NOMO-1 treated with dmso at 0.1 percent for 144 hours (cell line): ENCODE data around the gene IL13RA1.
"Not testable (repeated sequence)": the region's sequence is repeated elsewhere in the genome, so short reads cannot be mapped to it uniquely, and the experiment has no call there.

ENCODE experiments used
- DNase-seq: peaks from one replicate; lab custom pipeline; 2025; ENCODE audit not compliant: unreplicated experiment; lab: John Stamatoyannopoulos, UW

IL13RA1 gene

GRCh38 chrX:118726887-118727685 is at the start of gene IL13RA1:
Gene IL13RA1 (plus strand): TSS chrX:118727606. CDS start chrX:118727639, 33 bp downstream.
- DNase-seq: peak; percentile 55

- DNase-seq: no peak
Observed at GRCh38 chrX:118679290-118679689, 48.1 kb upstream of the IL13RA1 start.

GRCh38 chrX:118682258-118683014 is 45.0 kb upstream of the IL13RA1 start:
- DNase-seq: no peak

GRCh38 chrX:118685393-118685792 is 42.0 kb upstream of the IL13RA1 start:
- no peak for DNase-seq

GRCh38 chrX:118688935-118689334 is 38.5 kb upstream of the IL13RA1 start:
- DNase-seq: no peak

- no peak for DNase-seq
Observed at GRCh38 chrX:118693843-118694242, 33.6 kb upstream of the IL13RA1 start.

GRCh38 chrX:118694638-118695037 is 32.8 kb upstream of the IL13RA1 start:
- peak; percentile 4 for DNase-seq

- DNase-seq: peak; percentile 80
Observed at GRCh38 chrX:118698516-118699170, 28.8 kb upstream of the IL13RA1 start.

GRCh38 chrX:118702741-118703140 is 24.7 kb upstream of the IL13RA1 start:
- no peak for DNase-seq

- DNase-seq: no peak
Observed at GRCh38 chrX:118706681-118707080, 20.7 kb upstream of the IL13RA1 start.

- no peak for DNase-seq
Observed at GRCh38 chrX:118714521-118714920, 12.9 kb upstream of the IL13RA1 start.

- not testable (repeated sequence) for DNase-seq
Observed at GRCh38 chrX:118715917-118716316, 11.5 kb upstream of the IL13RA1 start.

GRCh38 chrX:118716833-118717232 is 10.6 kb upstream of the IL13RA1 start:
- not testable (repeated sequence) for DNase-seq

GRCh38 chrX:118717678-118718391 is 9.6 kb upstream of the IL13RA1 start:
- DNase-seq: peak; percentile 82

- peak; percentile 95 for DNase-seq
Observed at GRCh38 chrX:118718737-118719136, 8.7 kb upstream of the IL13RA1 start.

- no peak for DNase-seq
Observed at GRCh38 chrX:118720058-118720707, 7.2 kb upstream of the IL13RA1 start.

- no peak for DNase-seq
Observed at GRCh38 chrX:118723376-118723775, 4.0 kb upstream of the IL13RA1 start.

- DNase-seq: no peak
Observed at GRCh38 chrX:118724365-118724764, 3.0 kb upstream of the IL13RA1 start.

- peak; percentile 33 for DNase-seq
Observed at GRCh38 chrX:118724775-118725174, 2.6 kb upstream of the IL13RA1 start.

GRCh38 chrX:118726396-118726795 is 1.0 kb upstream of the IL13RA1 start:
- DNase-seq: no peak
